Thyroid gland (tissue), 4 donors: ENCODE data around the gene ARRDC1. TPM values are rescaled to one million over a fixed set of nuclear protein-coding genes. Genes with fewer than 3 reads are reported as not detected.

Experiments used
- DNase-seq, 2 donors: peaks; one replicate each; pipeline ENCODE4 v3.0.0-alpha.2; 2019
- H3K27ac ChIP-seq, 3 donors: fragments of 200-600 bp; sonication (generic); 1 replicate in 2 of 3; 2 replicates in 1 of 3; pipeline ENCODE4 v1.5.1; 2016 to 2019; ENCODE audit warnings: mild to moderate bottlenecking in 1 of 3, moderate library complexity in 1 of 3
- H3K27me3 ChIP-seq: fragments of 200-600 bp; sonication (generic); one replicate; pipeline ENCODE4 v1.5.1; 2019
- H3K36me3 ChIP-seq, 2 donors: fragments of 200-600 bp; sonication (generic); one replicate each; pipeline ENCODE4 v1.5.1; 2016 to 2019
- H3K4me1 ChIP-seq, 2 donors: fragments of 200-600 bp; sonication (generic); one replicate each; pipeline ENCODE4 v1.5.1; 2017 to 2019
- H3K4me3 ChIP-seq, 3 donors: fragments of 200-600 bp; sonication (generic); replicated peaks in 1 of 3; 1 replicate in 2 of 3; 2 replicates in 1 of 3; pipeline ENCODE4 v1.5.1; 2016; ENCODE audit warnings: mild to moderate bottlenecking in 1 of 3
- H3K9me3 ChIP-seq: fragments of 200-600 bp; sonication (generic); one replicate; pipeline ENCODE4 v1.5.1; 2017
- POLR2A ChIP-seq, 2 donors: fragments of 450-650 bp; IDR thresholded peaks; one replicate each; pipeline ENCODE4 v1.6.1; 2017; ENCODE audit warnings: antibody characterized with exemption in 2 of 2, mild to moderate bottlenecking in 2 of 2, moderate library complexity in 1 of 2
- WGBS, 2 donors: methylation state at CpG; one replicate each; pipeline ENCODE4 v1.1.5; 2017; 5-methylcytosine and 5-hydroxymethylcytosine counted together
- intact Hi-C: fragments of 100-400 bp; cut with DNase I; formaldehyde crosslinking; loops from one replicate; pipeline ENCODE4 v1.15.1; 2023
- total RNA-seq, 4 donors: library from RNA; depleted of rRNA; stranded (reverse); fragments of >200 nt; gene quantifications; one replicate each; pipeline ENCODE4 v1.2.3, GENCODE V29; 2016
- TF ChIP-seq, protein P1 (sequence below), 6 experiments: fragments of 200-600 bp in 3 of 6; fragments of 450-650 bp in 3 of 6; sonication (generic) in 3 of 6; IDR thresholded peaks; one replicate each; pipeline ENCODE4 v1.5.1; 2016 to 2019; ENCODE audit warnings: antibody characterized with exemption in 6 of 6, mild to moderate bottlenecking in 2 of 6, inconsistent platforms in 1 of 6, moderate library complexity in 1 of 6

Gene ARRDC1
- total RNA-seq, 4 donors from 2014 or later = 45.6 to 66.2 (median 61.2) TPM

GRCh38 chr9:137604345-137605086, 970 bp upstream of the ARRDC1 start:
- Histone ChIP-seq H3K9me3 (no peaks in the 10 kb centered on the region), H3K27ac (peak overlapping the region in 2 of 3 donors; percentile 49 to 68)
- DNase-seq = peak; percentile 74 to 78

GRCh38 chr9:137606005-137606621, 627 bp downstream of the ARRDC1 start:
- WGBS, 2 donors = no CpG with 5 or more reads among the region's 57 CpGs
- peaks cover 24 to 31% of the 10 kb centered on the region in 2 donors for H3K4me1 ChIP-seq
- peak; percentile 75 to 78 for DNase-seq
- no peaks in the 10 kb centered on the region for H3K27me3 ChIP-seq
- TF ChIP-seq POLR2A (IDR thresholded peaks at IDR 0.05) = no peak
- TF ChIP-seq, protein P1, sequence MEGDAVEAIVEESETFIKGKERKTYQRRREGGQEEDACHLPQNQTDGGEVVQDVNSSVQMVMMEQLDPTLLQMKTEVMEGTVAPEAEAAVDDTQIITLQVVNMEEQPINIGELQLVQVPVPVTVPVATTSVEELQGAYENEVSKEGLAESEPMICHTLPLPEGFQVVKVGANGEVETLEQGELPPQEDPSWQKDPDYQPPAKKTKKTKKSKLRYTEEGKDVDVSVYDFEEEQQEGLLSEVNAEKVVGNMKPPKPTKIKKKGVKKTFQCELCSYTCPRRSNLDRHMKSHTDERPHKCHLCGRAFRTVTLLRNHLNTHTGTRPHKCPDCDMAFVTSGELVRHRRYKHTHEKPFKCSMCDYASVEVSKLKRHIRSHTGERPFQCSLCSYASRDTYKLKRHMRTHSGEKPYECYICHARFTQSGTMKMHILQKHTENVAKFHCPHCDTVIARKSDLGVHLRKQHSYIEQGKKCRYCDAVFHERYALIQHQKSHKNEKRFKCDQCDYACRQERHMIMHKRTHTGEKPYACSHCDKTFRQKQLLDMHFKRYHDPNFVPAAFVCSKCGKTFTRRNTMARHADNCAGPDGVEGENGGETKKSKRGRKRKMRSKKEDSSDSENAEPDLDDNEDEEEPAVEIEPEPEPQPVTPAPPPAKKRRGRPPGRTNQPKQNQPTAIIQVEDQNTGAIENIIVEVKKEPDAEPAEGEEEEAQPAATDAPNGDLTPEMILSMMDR (IDR thresholded peaks at IDR 0.05) = peak in 1 of 6 experiments; percentile 5
- peak overlapping the region; percentile 38 to 91 (median 84) for H3K27ac ChIP-seq
- peak overlapping the region; percentile 75 to 86 (median 86) for H3K4me3 ChIP-seq
- H3K36me3 ChIP-seq = no peaks in the 10 kb centered on the region
- intact Hi-C loops = no loop called here
- no peaks in the 10 kb centered on the region for H3K9me3 ChIP-seq

More at GRCh38 chr9:137604345-137605086, 970 bp upstream of the ARRDC1 start:
- intact Hi-C loops = no loop called here
- Histone ChIP-seq H3K27me3 (no peaks in the 10 kb centered on the region), H3K4me1 (peaks cover 24 to 26% of the 10 kb centered on the region in 2 donors), H3K4me3 (peak overlapping the region in 1 of 3 donors; percentile 74), H3K36me3 (no peaks in the 10 kb centered on the region)
- 3 to 8% methylated on average over 24 to 25 of the region's 49 CpGs for WGBS, 2 donors
- TF ChIP-seq, protein P1 (IDR thresholded peaks at IDR 0.05) = no peak
- no peak for TF ChIP-seq POLR2A (IDR thresholded peaks at IDR 0.05)

GRCh38 chr9:137606734-137607138, 1.2 kb downstream of the ARRDC1 start:
- intact Hi-C loops = no loop called here
- Histone ChIP-seq H3K4me3 (peak overlapping the region in 2 of 3 donors; percentile 75 to 86), H3K27ac (peak overlapping the region in 2 of 3 donors; percentile 38 to 91), H3K27me3 (no peaks in the 10 kb centered on the region), H3K9me3 (no peaks in the 10 kb centered on the region), H3K36me3 (no peaks in the 10 kb centered on the region), H3K4me1 (peaks cover 30 to 37% of the 10 kb centered on the region in 2 donors)
- peak; percentile 33 to 42 for DNase-seq
- WGBS, 2 donors = 41 to 48% methylated on average over 6 to 9 of the region's 13 CpGs
- no peak for TF ChIP-seq POLR2A (IDR thresholded peaks at IDR 0.05)
- TF ChIP-seq, protein P1 (IDR thresholded peaks at IDR 0.05) = no peak

DNA sequence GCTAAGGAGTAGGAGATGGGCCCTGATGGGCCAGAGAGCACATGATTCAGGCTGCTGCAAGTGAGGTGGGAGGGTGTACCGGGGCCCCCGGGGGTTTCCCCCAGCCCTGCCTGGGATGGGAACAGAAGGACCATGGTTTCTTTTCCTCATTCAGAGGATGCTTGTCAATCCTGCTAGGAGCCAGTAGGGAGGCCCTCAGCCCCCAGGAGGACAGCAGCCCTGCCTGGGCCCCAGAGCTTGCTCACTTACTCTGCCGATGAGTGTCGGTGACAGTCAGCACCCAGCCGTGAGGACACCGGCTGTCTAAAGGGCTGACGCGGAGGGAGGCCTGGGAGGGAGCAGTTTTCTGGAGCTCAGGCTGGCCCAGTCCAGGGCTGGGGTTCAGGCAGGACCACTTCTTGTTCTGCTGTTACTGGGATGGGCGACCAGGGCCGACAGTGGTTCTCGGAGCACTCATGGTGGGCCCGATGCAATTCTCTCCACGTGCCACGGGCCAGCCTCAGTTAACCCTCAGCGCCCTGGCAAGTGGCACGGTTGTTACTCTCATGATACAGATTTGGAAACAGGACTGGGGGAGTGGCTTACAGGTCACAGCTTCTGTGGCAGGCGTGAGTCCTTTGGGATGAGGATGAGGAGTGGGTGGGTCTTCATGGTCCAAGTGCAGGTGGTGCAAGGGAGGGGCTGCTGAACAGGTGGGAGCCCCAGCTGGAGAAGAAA, 1.8 kb downstream of the ARRDC1 start:
- peaks cover 35 to 42% of the 10 kb centered on the region in 2 donors for H3K4me1 ChIP-seq
- no peaks in the 10 kb centered on the region for H3K27me3 ChIP-seq
- 51 to 55% methylated on average over 13 to 14 of the region's 17 CpGs for WGBS, 2 donors
- TF ChIP-seq POLR2A (IDR thresholded peaks at IDR 0.05) = no peak
- TF ChIP-seq, protein P1 (IDR thresholded peaks at IDR 0.05) = no peak
- intact Hi-C loops = no loop called here
- H3K27ac ChIP-seq = no peak overlapping the region
- DNase-seq = no peak
- H3K9me3 ChIP-seq = no peaks in the 10 kb centered on the region
- peak overlapping the region in 1 of 3 donors; percentile 86 for H3K4me3 ChIP-seq
- H3K36me3 ChIP-seq = no peaks in the 10 kb centered on the region
